NCI-H1048 (cell line): ENCODE data around the gene SLC30A9.

Source experiments
- DNase-seq: peaks from one replicate; lab custom pipeline; 2025; lab: John Stamatoyannopoulos, UW

The SLC30A9 gene

GRCh38 chr4:41999321-41999720 is 9.0 kb downstream of the SLC30A9 start:
- DNase-seq = no peak

- DNase-seq = no peak
Observed at GRCh38 chr4:42008011-42008786, 17.9 kb downstream of the SLC30A9 start.

GRCh38 chr4:42015438-42015837 is 25.1 kb downstream of the SLC30A9 start:
- DNase-seq = no peak

GRCh38 chr4:42018451-42018850 is 28.1 kb downstream of the SLC30A9 start:
- DNase-seq = no peak

- DNase-seq = no peak
Observed at GRCh38 chr4:42048394-42048793, 58.1 kb downstream of the SLC30A9 start.

GRCh38 chr4:42050516-42051249 is 60.4 kb downstream of the SLC30A9 start:
- DNase-seq = no peak

GRCh38 chr4:42066402-42066801 is 76.1 kb downstream of the SLC30A9 start:
- DNase-seq = no peak

GRCh38 chr4:42067264-42067663 is 76.9 kb downstream of the SLC30A9 start:
- DNase-seq = no peak

- no peak for DNase-seq
Observed at GRCh38 chr4:42070463-42070862, 80.1 kb downstream of the SLC30A9 start.

GRCh38 chr4:42074294-42074693 is 84.0 kb downstream of the SLC30A9 start:
- no peak for DNase-seq

- no peak for DNase-seq
Observed at GRCh38 chr4:42078184-42078801, 88.0 kb downstream of the SLC30A9 start.

GRCh38 chr4:42080306-42080705 is 90.0 kb downstream of the SLC30A9 start:
- no peak for DNase-seq

- no peak for DNase-seq
Observed at GRCh38 chr4:42083816-42084215, 93.5 kb downstream of the SLC30A9 start.

- no peak for DNase-seq
Observed at GRCh38 chr4:42088386-42088785, 98.1 kb downstream of the SLC30A9 start.

GRCh38 chr4:42101446-42101975 is 111.2 kb downstream of the SLC30A9 start:
- no peak for DNase-seq

- no peak for DNase-seq
Observed at GRCh38 chr4:42104521-42104920, 114.2 kb downstream of the SLC30A9 start.

- no peak for DNase-seq
Observed at GRCh38 chr4:42112846-42113245, 122.5 kb downstream of the SLC30A9 start.

GRCh38 chr4:42119886-42120285 is 129.6 kb downstream of the SLC30A9 start:
- no peak for DNase-seq

- no peak for DNase-seq
Observed at GRCh38 chr4:42122237-42122636, 131.9 kb downstream of the SLC30A9 start.

GRCh38 chr4:42123071-42123644 is 132.8 kb downstream of the SLC30A9 start:
- DNase-seq = no peak

GRCh38 chr4:42132099-42132498 is 141.8 kb downstream of the SLC30A9 start:
- DNase-seq = no peak

- DNase-seq = no peak
Observed at GRCh38 chr4:42133006-42133405, 142.7 kb downstream of the SLC30A9 start.
